ENCODE measurements around the gene CIAO1. TPM values are rescaled to one million over a fixed set of nuclear protein-coding genes. Genes with fewer than 3 reads are reported as not detected.
A peak's percentile ranks its signal among the peaks of the same experiment; 100 is the strongest.

CIAO1 gene
- total and polyA plus RNA-seq, 2 of the 13 experiments (the other 11 are each of a cell fraction or from before 2014, with no cell fraction given), result 99.3 to 120 TPM

GRCh38 chr2:96317584-96317997 is 51.6 kb downstream of the CIAO1 start (continued):
- TF ChIP-seq PITX1 (CRISPR knock-in tag; IDR thresholded peaks at IDR 0.05), result no peak
- TF ChIP-seq TERF1 (CRISPR knock-in tag; IDR thresholded peaks at IDR 0.05), result no peak
- TF ChIP-seq ZFX (CRISPR knock-in tag; IDR thresholded peaks at IDR 0.05; ENCODE audit: low read depth), result peak; percentile 39; the same call in 1 of the 2 replicates
- TF ChIP-seq SP1 (IDR thresholded peaks at IDR 0.05), result no peak
- 0 out of 2 replicates have a peak, but pooled peaks have one; percentile 29 for TF ChIP-seq SP1 (CRISPR knock-in tag; IDR thresholded peaks at IDR 0.05)
- TF ChIP-seq TAF1 (CRISPR knock-in tag; IDR thresholded peaks at IDR 0.05), result 0 out of 2 replicates have a peak, but pooled peaks have one; percentile 26
- TF ChIP-seq HNF4A (CRISPR knock-in tag; IDR thresholded peaks at IDR 0.05), result peak; percentile 89
- TF ChIP-seq AHDC1 (CRISPR knock-in tag; IDR thresholded peaks at IDR 0.05; ENCODE audit: borderline replicate concordance), result 0 out of 2 replicates have a peak, but pooled peaks have one; percentile 16
- no peak for TF ChIP-seq IRX3 (CRISPR knock-in tag; IDR thresholded peaks at IDR 0.05; ENCODE audit: borderline replicate concordance, low read depth)
- 0 out of 2 replicates have a peak, but pooled peaks have one; percentile 39 for TF ChIP-seq HIC2 (CRISPR knock-in tag; IDR thresholded peaks at IDR 0.05; ENCODE audit: low read depth)
- TF ChIP-seq ZNF598 (CRISPR knock-in tag; IDR thresholded peaks at IDR 0.05; ENCODE audit: borderline replicate concordance), result no peak
- TF ChIP-seq PCBP1 (IDR thresholded peaks at IDR 0.05; ENCODE audit: borderline replicate concordance, low read depth, low read length), result no peak
- TF ChIP-seq ZNF326 (CRISPR knock-in tag; IDR thresholded peaks at IDR 0.05; ENCODE audit: borderline replicate concordance), result no peak
- peak; percentile 62; the same call in 1 of the 2 replicates for TF ChIP-seq ZNF710 (CRISPR knock-in tag; IDR thresholded peaks at IDR 0.05; ENCODE audit: borderline replicate concordance)
- peak; percentile 88 for TF ChIP-seq TFAP4 (IDR thresholded peaks at IDR 0.05; ENCODE audit: borderline replicate concordance, low read depth)
- peak; percentile 70 for TF ChIP-seq YEATS4 (CRISPR knock-in tag; IDR thresholded peaks at IDR 0.05; ENCODE audit: borderline replicate concordance)
- peak; percentile 80 for TF ChIP-seq ELF3 (CRISPR knock-in tag; IDR thresholded peaks at IDR 0.05)
- 0 out of 2 replicates have a peak, but pooled peaks have one; percentile 23 for TF ChIP-seq JUND (CRISPR knock-in tag; IDR thresholded peaks at IDR 0.05)
- TF ChIP-seq NAIF1 (CRISPR knock-in tag; IDR thresholded peaks at IDR 0.05; ENCODE audit: borderline replicate concordance), result no peak

All from HepG2 (cell line).